ENCODE data around the gene STOX2. TPM values are rescaled to one million over a fixed set of nuclear protein-coding genes. Genes with fewer than 3 reads are reported as not detected.

STOX2 gene
- total and polyA plus RNA-seq, 2 of the 8 experiments (the other 6 are each of a cell fraction or from before 2014, with no cell fraction given), result 5.5 to 20.0 TPM

DNA sequence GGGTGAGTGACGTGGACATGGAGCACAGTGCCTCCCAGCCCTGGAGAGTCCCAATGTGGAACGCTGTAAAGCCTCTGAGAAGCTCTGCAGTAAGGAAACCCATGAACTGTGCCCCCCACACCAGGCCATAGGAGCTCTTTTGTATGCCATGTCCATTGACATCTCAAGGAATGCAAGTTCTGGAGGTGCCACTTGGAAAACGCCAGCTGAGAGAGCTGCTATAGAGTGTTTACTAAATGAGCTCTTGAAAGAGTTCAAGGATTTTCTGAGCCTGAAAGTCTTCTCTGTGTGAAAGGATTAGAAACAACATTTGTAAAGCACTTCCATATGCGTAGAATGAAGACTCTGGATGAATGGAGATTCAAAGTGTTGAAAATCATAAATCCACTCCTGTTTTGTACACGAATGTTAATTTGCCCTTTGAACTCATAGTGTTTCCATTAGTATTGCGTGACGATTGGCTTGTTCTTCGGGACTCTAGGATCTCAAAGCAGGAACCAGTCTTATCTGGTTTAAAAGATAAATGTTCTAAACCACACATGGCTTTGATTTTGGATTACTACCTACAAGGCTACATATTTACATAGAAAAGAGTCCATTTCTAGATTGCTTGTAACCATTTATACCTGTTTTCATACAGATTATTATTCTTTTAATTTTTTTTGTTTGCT, 41.8 kb upstream of the STOX2 start:
- Histone ChIP-seq H3K4me2 (ENCODE audit: insufficient read depth in 1 of 2, low read depth in 2 of 2, low read length in 2 of 2) (no peak overlapping the region), H3K4me3 (ENCODE audit: extremely low read depth in 1 of 4, insufficient read depth in 2 of 4, low read depth in 3 of 4, low read length in 4 of 4) (no peak overlapping the region), H3K14ac (ENCODE audit: insufficient read length) (no peak overlapping the region), H3K23ac (ENCODE audit: insufficient read length) (no peak overlapping the region), H2BK5ac (ENCODE audit: low read depth, low read length) (no peak overlapping the region), H4K8ac (ENCODE audit: extremely low read depth, insufficient read depth, low read length) (no peak overlapping the region), H2BK12ac (ENCODE audit: low read depth, low read length) (no peak overlapping the region), H3K27ac (ENCODE audit: low read depth, low read length) (no peak overlapping the region), H3K79me1 (ENCODE audit: low read depth, low read length) (no peaks in the 10 kb centered on the region), H4K91ac (replicated peaks; ENCODE audit: insufficient read length, low read length) (no peak overlapping the region), H3K56ac (replicated peaks; ENCODE audit: insufficient read length, low read depth, low read length) (no peak overlapping the region), H3K4me1 (replicated peaks in 1 of 4; ENCODE audit: control insufficient read depth in 3 of 4, insufficient read depth in 4 of 4, low read length in 3 of 4) (no peaks in the 10 kb centered on the region), H3K79me2 (ENCODE audit: control insufficient read depth in 1 of 2, insufficient read depth in 2 of 2, low read length in 2 of 2) (no peaks in the 10 kb centered on the region), H2BK120ac (replicated peaks; ENCODE audit: low read depth, low read length) (no peak overlapping the region), H2BK20ac (ENCODE audit: low read length) (no peak overlapping the region), H2AFZ (ENCODE audit: low read length) (no peak overlapping the region), H4K20me1 (replicated peaks in 1 of 2; ENCODE audit: control insufficient read depth in 1 of 2, insufficient read depth in 2 of 2, low read length in 2 of 2) (no peaks in the 10 kb centered on the region), H3K23me2 (ENCODE audit: low read depth, low read length) (no peaks in the 10 kb centered on the region), H3K36me3 (ENCODE audit: control insufficient read depth in 2 of 4, insufficient read depth in 4 of 4, low read length in 3 of 4) (no peaks in the 10 kb centered on the region), H3K4ac (replicated peaks; ENCODE audit: insufficient read length, low read depth, low read length) (no peak overlapping the region), H4K5ac (ENCODE audit: insufficient read length, low read depth, low read length) (no peak overlapping the region), H3K18ac (ENCODE audit: extremely low read depth, low read length) (no peak overlapping the region), H3K27me3 (replicated peaks in 1 of 4; ENCODE audit: control insufficient read depth in 3 of 4, extremely low read depth in 1 of 4, insufficient read depth in 3 of 4, low read length in 3 of 4) (peaks cover 0 to 4% (median 0%) of the 10 kb centered on the region in 4 experiments; a peak in 1 of 7 replicates), H2AK5ac (ENCODE audit: low read depth, low read length) (no peak overlapping the region), H3K9ac (replicated peaks in 1 of 4; ENCODE audit: extremely low read depth in 1 of 4, low read depth in 3 of 4, low read length in 3 of 4) (no peak overlapping the region), H3K9me3 (ENCODE audit: insufficient read depth in 2 of 2, low read depth in 1 of 2, low read length in 1 of 2) (no peaks in the 10 kb centered on the region), H2BK15ac (ENCODE audit: low read length) (no peak overlapping the region)
- DNase-seq (ENCODE audit: low read depth in 1 of 2, low spot score in 2 of 2), result no peak
- TF ChIP-seq RFX5 (IDR thresholded peaks at IDR 0.05; ENCODE audit: borderline replicate concordance, low read depth, low read length) (no peak), YY1 (IDR thresholded peaks at IDR 0.05; ENCODE audit: low read depth, low read length) (no peak), SIX5 (IDR thresholded peaks at IDR 0.05; ENCODE audit: low read depth, low read length) (no peak)
- TF ChIP-seq, protein P1, sequence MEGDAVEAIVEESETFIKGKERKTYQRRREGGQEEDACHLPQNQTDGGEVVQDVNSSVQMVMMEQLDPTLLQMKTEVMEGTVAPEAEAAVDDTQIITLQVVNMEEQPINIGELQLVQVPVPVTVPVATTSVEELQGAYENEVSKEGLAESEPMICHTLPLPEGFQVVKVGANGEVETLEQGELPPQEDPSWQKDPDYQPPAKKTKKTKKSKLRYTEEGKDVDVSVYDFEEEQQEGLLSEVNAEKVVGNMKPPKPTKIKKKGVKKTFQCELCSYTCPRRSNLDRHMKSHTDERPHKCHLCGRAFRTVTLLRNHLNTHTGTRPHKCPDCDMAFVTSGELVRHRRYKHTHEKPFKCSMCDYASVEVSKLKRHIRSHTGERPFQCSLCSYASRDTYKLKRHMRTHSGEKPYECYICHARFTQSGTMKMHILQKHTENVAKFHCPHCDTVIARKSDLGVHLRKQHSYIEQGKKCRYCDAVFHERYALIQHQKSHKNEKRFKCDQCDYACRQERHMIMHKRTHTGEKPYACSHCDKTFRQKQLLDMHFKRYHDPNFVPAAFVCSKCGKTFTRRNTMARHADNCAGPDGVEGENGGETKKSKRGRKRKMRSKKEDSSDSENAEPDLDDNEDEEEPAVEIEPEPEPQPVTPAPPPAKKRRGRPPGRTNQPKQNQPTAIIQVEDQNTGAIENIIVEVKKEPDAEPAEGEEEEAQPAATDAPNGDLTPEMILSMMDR (IDR thresholded peaks at IDR 0.05; ENCODE audit: control extremely low read depth in 1 of 3, insufficient read depth in 1 of 3, low read depth in 1 of 3, low read length in 3 of 3), result no peak
- TF ChIP-seq, protein P2, sequence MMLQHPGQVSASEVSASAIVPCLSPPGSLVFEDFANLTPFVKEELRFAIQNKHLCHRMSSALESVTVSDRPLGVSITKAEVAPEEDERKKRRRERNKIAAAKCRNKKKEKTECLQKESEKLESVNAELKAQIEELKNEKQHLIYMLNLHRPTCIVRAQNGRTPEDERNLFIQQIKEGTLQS (IDR thresholded peaks at IDR 0.05; ENCODE audit: insufficient read depth, low read depth, low read length), result no peak
- POLR2A ChIA-PET (ENCODE audit: partially characterized antibody), result no interaction called here
- no peak for FAIRE-seq
- CTCF ChIA-PET (ENCODE audit: partially characterized antibody), result interaction anchor here (1.2 kb wide), 1 partner anchor 22 kb away, joined by 3 read pairs; no protein-coding TSS in a partner anchor
- WGBS, 2 experiments (ENCODE audit: extremely low coverage in 1 of 2, insufficient coverage in 1 of 2, insufficient read length in 1 of 2, insufficient replicate concordance in 2 of 2, low coverage in 1 of 2, low lambda C conversion rate in 2 of 2, missing lambda C conversion rate in 1 of 2), result 92% methylated on average over 8 of the region's 8 CpGs; no CpG with 5 or more reads in 1 of the 2 experiments
